Coronary artery (tissue), 2 donors: ENCODE data around the gene INPP5D.

Experiments
- DNase-seq: peaks from one replicate; pipeline ENCODE4 v3.0.0-alpha.2; 2017; ENCODE audit warnings: low spot score
- H3K27ac ChIP-seq, 2 donors: fragments of 200-600 bp; sonication (generic); one replicate each; pipeline ENCODE4 v1.5.1; 2016 to 2019
- H3K4me3 ChIP-seq: fragments of 200-600 bp; sonication (generic); 2 replicates; pipeline ENCODE4 v1.5.1; 2016; ENCODE audit warnings: mild to moderate bottlenecking, moderate library complexity
- TF ChIP-seq, protein P1 (sequence below): fragments of 200-600 bp; sonication (generic); IDR thresholded peaks from one replicate; pipeline ENCODE4 v1.5.1; 2019; ENCODE audit warnings: antibody characterized with exemption

The INPP5D gene

GRCh38 chr2:233217892-233218377 lies 157.8 kb downstream of the INPP5D start:
- TF ChIP-seq, protein P1, sequence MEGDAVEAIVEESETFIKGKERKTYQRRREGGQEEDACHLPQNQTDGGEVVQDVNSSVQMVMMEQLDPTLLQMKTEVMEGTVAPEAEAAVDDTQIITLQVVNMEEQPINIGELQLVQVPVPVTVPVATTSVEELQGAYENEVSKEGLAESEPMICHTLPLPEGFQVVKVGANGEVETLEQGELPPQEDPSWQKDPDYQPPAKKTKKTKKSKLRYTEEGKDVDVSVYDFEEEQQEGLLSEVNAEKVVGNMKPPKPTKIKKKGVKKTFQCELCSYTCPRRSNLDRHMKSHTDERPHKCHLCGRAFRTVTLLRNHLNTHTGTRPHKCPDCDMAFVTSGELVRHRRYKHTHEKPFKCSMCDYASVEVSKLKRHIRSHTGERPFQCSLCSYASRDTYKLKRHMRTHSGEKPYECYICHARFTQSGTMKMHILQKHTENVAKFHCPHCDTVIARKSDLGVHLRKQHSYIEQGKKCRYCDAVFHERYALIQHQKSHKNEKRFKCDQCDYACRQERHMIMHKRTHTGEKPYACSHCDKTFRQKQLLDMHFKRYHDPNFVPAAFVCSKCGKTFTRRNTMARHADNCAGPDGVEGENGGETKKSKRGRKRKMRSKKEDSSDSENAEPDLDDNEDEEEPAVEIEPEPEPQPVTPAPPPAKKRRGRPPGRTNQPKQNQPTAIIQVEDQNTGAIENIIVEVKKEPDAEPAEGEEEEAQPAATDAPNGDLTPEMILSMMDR, result no peak
- DNase-seq, result no peak
- Histone ChIP-seq H3K27ac (no peak overlapping the region), H3K4me3 (no peak overlapping the region)

GRCh38 chr2:233218836-233219235 lies 158.7 kb downstream of the INPP5D start:
- no peak overlapping the region for H3K27ac ChIP-seq
- DNase-seq, result no peak
- no peak overlapping the region for H3K4me3 ChIP-seq
- TF ChIP-seq, protein P1, result no peak

DNA sequence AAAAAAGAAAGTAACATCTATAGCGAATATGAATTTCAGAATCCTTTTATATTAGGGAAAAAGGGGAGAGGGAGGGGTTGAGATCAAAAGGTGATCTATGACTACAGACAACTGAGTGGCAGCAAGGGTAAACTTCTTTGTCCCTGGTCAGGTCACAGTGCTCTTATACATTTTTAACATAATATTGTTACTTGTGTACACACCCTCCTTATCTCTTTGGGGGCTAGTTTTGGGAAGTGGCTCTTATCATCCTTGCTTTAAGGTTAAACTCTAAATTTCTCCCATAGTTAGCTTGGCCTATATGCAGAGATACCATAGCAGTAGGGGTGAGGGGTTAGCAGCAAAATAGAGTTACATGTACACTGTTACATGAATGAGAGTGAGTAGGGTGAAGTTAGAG lies 159.7 kb downstream of the INPP5D start:
- Histone ChIP-seq H3K27ac (no peak overlapping the region), H3K4me3 (no peak overlapping the region)
- TF ChIP-seq, protein P1, result no peak
- DNase-seq, result no peak

DNA sequence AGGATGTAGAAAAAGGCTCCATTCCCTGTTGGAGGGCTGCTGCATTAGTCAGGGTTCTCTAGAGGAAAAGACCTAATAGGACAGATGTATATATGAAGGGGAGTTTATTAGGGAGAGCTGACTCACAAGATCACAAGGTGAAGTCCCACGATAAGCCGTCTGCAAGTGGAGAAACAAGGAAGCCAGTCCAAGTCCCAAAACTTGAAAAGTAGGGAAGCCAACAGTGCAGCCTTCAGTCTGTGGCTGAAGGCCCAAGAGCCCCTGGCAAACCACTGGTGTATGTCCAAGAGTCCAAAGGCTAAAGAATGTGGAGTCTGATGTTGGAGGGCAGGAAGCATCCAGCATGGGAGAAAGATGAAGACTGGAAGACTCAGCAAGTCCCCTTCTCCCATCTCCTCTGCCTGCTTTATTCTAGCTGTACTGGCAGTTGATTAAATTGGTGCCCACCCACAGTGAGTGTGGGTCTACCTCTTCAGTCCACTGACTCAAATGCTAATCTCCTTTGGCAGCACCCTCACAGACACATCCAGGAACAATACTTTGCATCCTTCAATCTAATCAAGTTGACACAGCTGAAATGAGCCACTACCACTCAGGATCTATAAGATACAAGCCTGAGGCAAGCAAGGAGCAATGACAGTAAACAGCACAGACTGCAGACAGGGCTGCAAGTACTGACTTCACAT lies 161.4 kb downstream of the INPP5D start:
- TF ChIP-seq, protein P1, result no peak
- DNase-seq, result no peak
- Histone ChIP-seq H3K4me3 (no peak overlapping the region), H3K27ac (no peak overlapping the region)

DNA sequence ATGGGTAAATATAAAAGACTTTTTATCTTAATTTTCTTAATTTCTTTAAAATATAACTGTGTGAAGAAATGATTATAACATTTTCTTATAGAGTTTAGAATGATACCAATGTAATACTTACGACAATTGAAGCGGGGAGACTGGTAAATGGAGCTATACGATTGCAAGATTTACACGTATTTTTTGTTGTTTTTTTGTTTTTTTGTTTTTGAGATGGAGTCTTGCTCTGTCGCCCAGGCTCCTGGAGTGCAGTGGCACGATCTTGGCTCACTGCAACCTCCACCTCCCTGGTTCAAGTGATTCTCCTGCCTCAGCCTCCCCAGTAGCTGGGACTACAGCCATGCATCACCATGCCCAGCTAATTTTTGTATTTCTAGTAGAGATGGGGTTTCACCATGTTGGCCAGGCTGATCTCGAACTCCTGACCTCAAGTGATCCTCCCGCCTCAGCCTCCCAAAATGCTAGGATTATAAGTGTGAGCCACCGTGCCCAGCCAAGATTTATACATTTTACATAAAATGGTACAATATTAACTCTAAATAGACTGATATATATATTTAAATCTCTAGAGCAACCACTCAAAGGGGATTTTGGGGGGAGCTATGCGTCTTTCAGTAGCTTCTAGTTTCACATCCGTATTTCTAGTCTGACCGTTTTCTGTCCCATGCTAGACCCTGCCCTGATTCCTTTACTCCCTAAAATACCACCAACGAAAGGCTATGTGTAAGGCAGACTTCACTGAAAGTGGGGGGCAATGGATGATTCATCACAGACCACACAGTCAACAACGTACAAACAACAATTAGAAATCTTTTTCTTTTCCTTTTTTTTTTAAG lies 163.1 kb downstream of the INPP5D start:
- no peak overlapping the region for H3K4me3 ChIP-seq
- no peak for DNase-seq
- H3K27ac ChIP-seq, result no peak overlapping the region
- TF ChIP-seq, protein P1, result no peak

DNA sequence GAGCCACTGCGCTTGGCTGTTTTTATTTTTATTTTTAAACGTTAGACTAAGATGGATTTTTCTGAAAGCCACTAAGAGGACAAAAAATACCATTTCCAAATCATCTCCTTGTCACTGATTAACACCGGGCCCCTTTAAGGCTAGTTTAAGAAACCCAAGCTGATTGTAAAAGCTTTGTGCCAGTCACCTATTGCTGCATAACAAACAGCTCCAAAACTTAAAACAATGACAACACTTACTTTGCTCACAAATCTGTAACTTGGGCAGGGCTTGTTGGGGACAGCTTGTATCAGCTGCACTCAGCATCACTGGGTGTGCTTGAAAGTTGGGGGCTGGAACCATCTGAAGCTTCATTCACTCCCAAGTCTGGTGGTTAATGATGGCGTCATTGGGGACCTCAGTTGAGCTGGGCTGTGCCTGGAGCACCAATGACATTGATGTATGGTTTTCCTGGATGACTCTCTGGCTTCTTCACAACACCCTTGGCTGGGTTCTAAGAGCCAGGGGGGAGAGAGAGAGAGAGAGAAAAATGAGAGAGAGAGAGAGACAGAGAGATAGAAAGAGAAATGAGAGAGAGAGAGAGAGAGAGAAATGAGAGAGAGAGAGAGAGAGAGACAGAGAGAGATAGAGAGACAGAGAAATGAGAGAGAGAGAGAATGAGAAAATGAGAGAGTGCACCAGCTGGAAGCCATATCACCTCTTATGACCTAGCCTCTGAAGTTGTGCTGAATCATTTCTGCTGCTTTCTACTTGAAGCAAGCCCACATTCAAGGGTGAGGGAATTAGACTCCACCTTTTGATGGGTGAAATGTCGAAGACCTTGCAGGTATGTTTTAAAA lies 165.3 kb downstream of the INPP5D start:
- TF ChIP-seq, protein P1, result no peak
- Histone ChIP-seq H3K27ac (no peak overlapping the region), H3K4me3 (no peak overlapping the region)
- no peak for DNase-seq
